Hematopoietic multipotent progenitor cell treated with erythropoietin and hydrocortisone succinate and interleukin-3 and kit ligand, for 17 days (in vitro differentiated cells): Measurements from ENCODE around the gene DDX60.
A peak's percentile ranks its signal among the peaks of the same experiment; 100 is the strongest.
"Not testable (repeated sequence)": the region's sequence is repeated elsewhere in the genome, so short reads cannot be mapped to it uniquely, and the experiment has no call there.

ENCODE experiments used
- DNase-seq: peaks from one replicate; pipeline ENCODE4 v3.0.0-alpha.2; 2015; ENCODE audit warnings: low spot score

The DDX60 gene

GRCh38 chr4:168318266-168318895 is at the start of gene DDX60:
DDX60 (minus strand) TSS chr4:168318752; CDS start chr4:168311259, 7,493 bp downstream.
- DNase-seq, result peak; percentile 51

- no peak for DNase-seq
Measured at GRCh38 chr4:168367065-168367464, 48.5 kb upstream of the DDX60 start.

- no peak for DNase-seq
Measured at GRCh38 chr4:168362025-168362401, 43.5 kb upstream of the DDX60 start.

GRCh38 chr4:168361365-168362024 is 42.9 kb upstream of the DDX60 start:
- no peak for DNase-seq

- DNase-seq, result no peak
Measured at GRCh38 chr4:168360271-168360670, 41.7 kb upstream of the DDX60 start.

GRCh38 chr4:168357941-168358340 is 39.4 kb upstream of the DDX60 start:
- DNase-seq, result no peak

- no peak for DNase-seq
Measured at GRCh38 chr4:168353746-168354145, 35.2 kb upstream of the DDX60 start.

GRCh38 chr4:168337550-168337940 is 19.0 kb upstream of the DDX60 start:
- DNase-seq, result no peak

- DNase-seq, result no peak
Measured at GRCh38 chr4:168336837-168337549, 18.4 kb upstream of the DDX60 start.

- DNase-seq, result no peak
Measured at GRCh38 chr4:168335621-168336020, 17.1 kb upstream of the DDX60 start.

GRCh38 chr4:168334053-168334452 is 15.5 kb upstream of the DDX60 start:
- DNase-seq, result no peak

GRCh38 chr4:168330575-168330974 is 12.0 kb upstream of the DDX60 start:
- DNase-seq, result not testable (repeated sequence)

GRCh38 chr4:168325591-168325990 is 7.0 kb upstream of the DDX60 start:
- no peak for DNase-seq

GRCh38 chr4:168321006-168321405 is 2.5 kb upstream of the DDX60 start:
- DNase-seq, result no peak

GRCh38 chr4:168319486-168320019 is 1.0 kb upstream of the DDX60 start:
- DNase-seq, result no peak

GRCh38 chr4:168317621-168318020 is 931 bp downstream of the DDX60 start:
- DNase-seq, result no peak

GRCh38 chr4:168309781-168310180 is 8.8 kb downstream of the DDX60 start:
- DNase-seq, result no peak

GRCh38 chr4:168308912-168309311 is 9.6 kb downstream of the DDX60 start:
- no peak for DNase-seq

GRCh38 chr4:168306476-168306875 is 12.1 kb downstream of the DDX60 start:
- no peak for DNase-seq

- DNase-seq, result no peak
Measured at GRCh38 chr4:168304744-168305459, 13.7 kb downstream of the DDX60 start.

GRCh38 chr4:168303430-168303829 is 15.1 kb downstream of the DDX60 start:
- DNase-seq, result not testable (repeated sequence)

- DNase-seq, result no peak
Measured at GRCh38 chr4:168293386-168293975, 25.1 kb downstream of the DDX60 start.
